Measurements from ENCODE around the gene UBE2D2.

DNA sequence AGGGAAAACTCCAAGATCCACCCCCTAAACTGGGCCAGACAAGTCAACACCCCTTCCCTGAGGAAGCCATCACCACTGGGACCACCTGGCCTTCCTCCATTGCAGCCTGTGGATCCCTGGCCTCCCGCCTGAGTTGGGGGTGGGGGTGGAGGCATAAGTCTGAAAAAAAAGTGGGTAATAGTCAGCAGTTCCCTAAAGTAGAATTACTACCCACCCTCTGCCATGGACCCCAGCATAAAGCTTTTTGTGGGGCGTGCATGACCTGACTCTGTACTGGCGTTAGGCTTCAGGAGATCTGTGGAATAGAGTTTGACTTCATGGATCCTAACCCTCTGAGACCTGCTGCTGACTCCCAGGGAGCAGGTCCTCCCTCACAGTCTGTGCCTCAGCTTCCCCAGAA, 85.0 kb downstream of the UBE2D2 start:
- TF ChIP-seq POLR2AphosphoS5 (IDR thresholded peaks at IDR 0.05; ENCODE audit: low read depth, low read length) (no peak), POLR2A (IDR thresholded peaks at IDR 0.05; ENCODE audit: low read depth, low read length) (no peak), TAF1 (IDR thresholded peaks at IDR 0.05; ENCODE audit: borderline replicate concordance, low read depth, low read length) (no peak)

All from GM12892 (cell line).